Aorta (tissue), 5 donors: ENCODE data around the gene IL19. TPM values are rescaled to one million over a fixed set of nuclear protein-coding genes. Genes with fewer than 3 reads are reported as not detected.

ENCODE experiments used
- ATAC-seq: fragments of 200-7000 bp; cut with Tn5 transposase; one replicate; pipeline ENCODE4 v1.9.1; 2022; ENCODE audit warnings: moderate library complexity; ENCODE audit not compliant: low FRiP score
- DNase-seq, 2 donors: peaks; one replicate each; pipeline ENCODE4 v3.0.0-alpha.2; 2020
- H3K27ac ChIP-seq, 2 donors: one replicate each; pipeline ENCODE4 v1.5.1; 2013; ENCODE audit warnings: low read length in 2 of 2, mild to moderate bottlenecking in 2 of 2, moderate library complexity in 2 of 2, control low read depth in 1 of 2, inconsistent platforms in 1 of 2, low read depth in 1 of 2
- H3K27me3 ChIP-seq, 2 donors: one replicate each; pipeline ENCODE4 v1.6.1; 2013; ENCODE audit warnings: control low read depth in 1 of 2, low read length in 1 of 2, mild to moderate bottlenecking in 1 of 2, moderate library complexity in 1 of 2; ENCODE audit not compliant: insufficient read depth in 2 of 2, control insufficient read depth in 1 of 2
- H3K36me3 ChIP-seq, 2 donors: one replicate each; pipeline ENCODE4 v1.6.1; 2013; ENCODE audit warnings: control low read depth in 1 of 2, low read length in 1 of 2, mild to moderate bottlenecking in 1 of 2; ENCODE audit not compliant: insufficient read depth in 2 of 2, control insufficient read depth in 1 of 2
- H3K4me1 ChIP-seq, 2 donors: one replicate each; pipeline ENCODE4 v1.6.1; 2013; ENCODE audit warnings: low read length in 2 of 2, control low read depth in 1 of 2, mild to moderate bottlenecking in 1 of 2, moderate library complexity in 1 of 2; ENCODE audit not compliant: insufficient read depth in 2 of 2, control insufficient read depth in 1 of 2
- H3K4me3 ChIP-seq, 2 donors: one replicate each; pipeline ENCODE4 v1.5.1; 2013; ENCODE audit warnings: low read length in 2 of 2, control low read depth in 1 of 2, mild to moderate bottlenecking in 1 of 2
- H3K9me3 ChIP-seq: one replicate; pipeline ENCODE4 v1.6.1; 2013; ENCODE audit warnings: mild to moderate bottlenecking, low read length; ENCODE audit not compliant: control insufficient read depth
- WGBS, 2 donors: extraction: QIAGEN DNeasy Blood & Tissue Kit; methylation state at CpG; one replicate each; pipeline ENCODE4 v1.1.7; 2013; 5-methylcytosine and 5-hydroxymethylcytosine counted together
- intact Hi-C, 2 donors: fragments of 100-400 bp; cut with DNase I; formaldehyde crosslinking; loops; one replicate each; pipeline versions ENCODE4 v1.14.2 to v1.15.0; 2022
- polyA plus RNA-seq, 2 donors: library from polyadenylated mRNA; stranded (reverse); fragments of 200-250 nt; gene quantifications; one replicate each; pipeline ENCODE4 v1.2.3, GENCODE V29; 2013
- total RNA-seq, 2 donors: library from RNA; stranded (reverse); fragmentation: NEBNext Ultra II Directional; extraction: Animal tissue kit (Norgen Biotek cat#: 25700); gene quantifications; one replicate each; pipeline ENCODE4 v1.2.1, GENCODE V29; 2021
- donor health status: healthy with polysubstance abuse.
- donor health status: Bipolar disorder and iron deficiency.
- donor health status: DM: no; HTN: no; CAD: no.
- donor health status: DM: no; HTN: no; CAD: no.
- donor health status: DM: yes; HTN: yes; CAD: no.

Gene IL19
- total and polyA plus RNA-seq, 4 donors, result not detected

- Histone ChIP-seq H3K4me1 (no peaks in the 10 kb centered on the region), H3K36me3 (no peaks in the 10 kb centered on the region), H3K4me3 (no peak overlapping the region), H3K27ac (no peak overlapping the region), H3K9me3 (no peaks in the 10 kb centered on the region), H3K27me3 (no peaks in the 10 kb centered on the region)
- 4 to 8% methylated on average over 3 of the region's 3 CpGs for WGBS, 2 donors
- DNase-seq (no peak), ATAC-seq (no peak)
- intact Hi-C loops, result no loop called here
These were observed 28.7 kb downstream of the IL19 start for GRCh38 chr1:206799311-206799710.

GRCh38 chr1:206800411-206800810 is 29.8 kb downstream of the IL19 start:
- WGBS, 2 donors, result 82 to 85% methylated on average over 3 of the region's 3 CpGs
- no peak for DNase-seq
- Histone ChIP-seq H3K36me3 (no peaks in the 10 kb centered on the region), H3K4me1 (no peaks in the 10 kb centered on the region), H3K9me3 (no peaks in the 10 kb centered on the region), H3K4me3 (no peak overlapping the region), H3K27ac (no peak overlapping the region), H3K27me3 (no peaks in the 10 kb centered on the region)
- intact Hi-C loops, result no loop called here
- no peak for ATAC-seq

GRCh38 chr1:206800891-206801290 is 30.3 kb downstream of the IL19 start:
- H3K27ac ChIP-seq, result no peak overlapping the region
- intact Hi-C loops, result no loop called here
- H3K27me3 ChIP-seq, result no peaks in the 10 kb centered on the region
- H3K4me1 ChIP-seq, result no peaks in the 10 kb centered on the region
- H3K36me3 ChIP-seq, result no peaks in the 10 kb centered on the region
- no peak for DNase-seq
- H3K9me3 ChIP-seq, result no peaks in the 10 kb centered on the region
- no peak for ATAC-seq
- no peak overlapping the region for H3K4me3 ChIP-seq
- WGBS, 2 donors, result 78 to 88% methylated on average over 3 of the region's 3 CpGs

- no peak overlapping the region for H3K27ac ChIP-seq
- intact Hi-C loops, result no loop called here
- no peaks in the 10 kb centered on the region for H3K9me3 ChIP-seq
- H3K4me3 ChIP-seq, result no peak overlapping the region
- no peak for ATAC-seq
- H3K36me3 ChIP-seq, result no peaks in the 10 kb centered on the region
- DNase-seq, result no peak
- no peaks in the 10 kb centered on the region for H3K27me3 ChIP-seq
- no peaks in the 10 kb centered on the region for H3K4me1 ChIP-seq
- WGBS, 2 donors, result 85 to 87% methylated on average over 1 of the region's 1 CpG
These were observed 30.9 kb downstream of the IL19 start for GRCh38 chr1:206801467-206801866.

GRCh38 chr1:206802401-206802800 is 31.8 kb downstream of the IL19 start:
- intact Hi-C loops, result no loop called here
- H3K4me3 ChIP-seq, result no peak overlapping the region
- 84 to 89% methylated on average over 4 of the region's 4 CpGs for WGBS, 2 donors
- no peak overlapping the region for H3K27ac ChIP-seq
- H3K9me3 ChIP-seq, result no peaks in the 10 kb centered on the region
- no peaks in the 10 kb centered on the region for H3K27me3 ChIP-seq
- no peaks in the 10 kb centered on the region for H3K4me1 ChIP-seq
- H3K36me3 ChIP-seq, result no peaks in the 10 kb centered on the region
- no peak for ATAC-seq
- DNase-seq, result no peak

- no peaks in the 10 kb centered on the region for H3K4me1 ChIP-seq
- ATAC-seq (no peak), DNase-seq (no peak)
- 86 to 89% methylated on average over 8 of the region's 8 CpGs for WGBS, 2 donors
- no peaks in the 10 kb centered on the region for H3K27me3 ChIP-seq
- H3K9me3 ChIP-seq, result no peaks in the 10 kb centered on the region
- no peak overlapping the region for H3K4me3 ChIP-seq
- intact Hi-C loops, result no loop called here
- no peaks in the 10 kb centered on the region for H3K36me3 ChIP-seq
- no peak overlapping the region for H3K27ac ChIP-seq
These were observed 32.7 kb downstream of the IL19 start for GRCh38 chr1:206803221-206803730.

- intact Hi-C loops, result no loop called here
- WGBS, 2 donors, result 58 to 66% methylated on average over 1 of the region's 1 CpG
These were observed 33.7 kb downstream of the IL19 start for GRCh38 chr1:206804156-206804737.

GRCh38 chr1:206805357-206805756 is 34.8 kb downstream of the IL19 start:
- no peak overlapping the region for H3K27ac ChIP-seq
- 49 to 55% methylated on average over 1 of the region's 1 CpG for WGBS, 2 donors
- H3K4me1 ChIP-seq, result no peaks in the 10 kb centered on the region
- H3K9me3 ChIP-seq, result no peaks in the 10 kb centered on the region
- H3K27me3 ChIP-seq, result no peaks in the 10 kb centered on the region
- no peaks in the 10 kb centered on the region for H3K36me3 ChIP-seq
- ATAC-seq (no peak), DNase-seq (no peak)
- no peak overlapping the region for H3K4me3 ChIP-seq
- intact Hi-C loops, result loop anchor here in 1 of 2 donors (5.0 kb wide), 1 partner anchor 173 kb away; no protein-coding TSS in a partner anchor

More at GRCh38 chr1:206804156-206804737, 33.7 kb downstream of the IL19 start:
- no peak overlapping the region for H3K4me3 ChIP-seq
- no peak overlapping the region for H3K27ac ChIP-seq
- no peak for ATAC-seq
- DNase-seq, result no peak
- H3K9me3 ChIP-seq, result no peaks in the 10 kb centered on the region
- no peaks in the 10 kb centered on the region for H3K36me3 ChIP-seq
- no peaks in the 10 kb centered on the region for H3K27me3 ChIP-seq
- no peaks in the 10 kb centered on the region for H3K4me1 ChIP-seq

- Histone ChIP-seq H3K27me3 (peaks cover 0 to 2% of the 10 kb centered on the region in 2 donors), H3K4me1 (no peaks in the 10 kb centered on the region), H3K36me3 (no peaks in the 10 kb centered on the region), H3K4me3 (no peak overlapping the region), H3K9me3 (peaks cover 4% of the 10 kb centered on the region), H3K27ac (no peak overlapping the region)
- intact Hi-C loops, result loop anchor here in 1 of 2 donors (5.0 kb wide), 1 partner anchor 176 kb away; no protein-coding TSS in a partner anchor
- 52 to 63% methylated on average over 2 of the region's 2 CpGs for WGBS, 2 donors
- ATAC-seq (no peak), DNase-seq (no peak)
These were observed 38.0 kb downstream of the IL19 start for GRCh38 chr1:206808615-206809014.
